ENCODE results near the gene PAFAH1B1.
"Not testable (repeated sequence)": the region's sequence is repeated elsewhere in the genome, so short reads cannot be mapped to it uniquely, and the experiment has no call there.

Gene PAFAH1B1

DNA sequence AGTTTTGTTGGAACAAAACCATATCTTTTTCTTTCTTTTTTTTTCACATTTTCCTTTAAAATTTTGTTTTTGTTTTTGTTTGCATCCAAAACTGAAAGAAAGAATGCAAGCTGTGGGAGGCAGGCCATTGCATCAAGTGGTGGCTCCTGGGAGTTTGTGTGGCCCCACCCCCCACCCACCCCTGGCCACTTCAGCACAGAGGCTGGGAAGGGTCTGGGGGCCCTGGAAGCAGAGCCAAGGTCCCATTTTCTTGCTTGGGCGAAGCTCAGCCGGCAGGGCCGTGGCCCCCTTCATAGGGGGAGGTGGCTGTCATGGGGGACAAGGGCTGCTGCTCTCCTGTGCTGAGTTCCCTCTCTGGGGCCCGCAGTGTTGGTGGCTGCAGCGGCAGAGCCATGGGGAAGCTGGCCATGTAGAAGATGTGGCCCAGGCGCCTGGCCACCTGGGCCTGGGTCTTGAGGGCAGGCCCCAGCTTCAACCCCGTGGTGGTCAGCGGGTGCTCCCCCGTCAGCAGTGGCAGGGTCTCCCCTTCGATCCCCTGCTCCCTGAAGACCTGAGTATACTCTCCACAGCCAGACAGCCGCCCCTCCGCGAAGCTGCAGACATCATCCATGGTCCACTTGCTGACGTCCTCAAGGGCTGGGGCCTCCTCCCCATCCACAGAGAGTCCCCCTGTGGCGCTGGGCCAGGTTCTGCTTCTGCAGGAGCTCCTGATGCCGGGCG, 19.8 kb downstream of the PAFAH1B1 start:
- Histone ChIP-seq H3K27me3 (ENCODE audit: insufficient read depth, poor library complexity, severe bottlenecking) (no peaks in the 10 kb centered on the region), H3K4me3 (replicated peaks; ENCODE audit: insufficient read depth, low read length) (no peak overlapping the region), H3K27ac (replicated peaks) (no peak overlapping the region)
- TF ChIP-seq GABPA (IDR thresholded peaks at IDR 0.05; ENCODE audit: low read depth) (no peak), POLR2AphosphoS5 (IDR thresholded peaks at IDR 0.05; ENCODE audit: low read depth) (no peak), SPI1 (IDR thresholded peaks at IDR 0.05; ENCODE audit: borderline replicate concordance, low read depth) (no peak)
- TF ChIP-seq, protein P1, sequence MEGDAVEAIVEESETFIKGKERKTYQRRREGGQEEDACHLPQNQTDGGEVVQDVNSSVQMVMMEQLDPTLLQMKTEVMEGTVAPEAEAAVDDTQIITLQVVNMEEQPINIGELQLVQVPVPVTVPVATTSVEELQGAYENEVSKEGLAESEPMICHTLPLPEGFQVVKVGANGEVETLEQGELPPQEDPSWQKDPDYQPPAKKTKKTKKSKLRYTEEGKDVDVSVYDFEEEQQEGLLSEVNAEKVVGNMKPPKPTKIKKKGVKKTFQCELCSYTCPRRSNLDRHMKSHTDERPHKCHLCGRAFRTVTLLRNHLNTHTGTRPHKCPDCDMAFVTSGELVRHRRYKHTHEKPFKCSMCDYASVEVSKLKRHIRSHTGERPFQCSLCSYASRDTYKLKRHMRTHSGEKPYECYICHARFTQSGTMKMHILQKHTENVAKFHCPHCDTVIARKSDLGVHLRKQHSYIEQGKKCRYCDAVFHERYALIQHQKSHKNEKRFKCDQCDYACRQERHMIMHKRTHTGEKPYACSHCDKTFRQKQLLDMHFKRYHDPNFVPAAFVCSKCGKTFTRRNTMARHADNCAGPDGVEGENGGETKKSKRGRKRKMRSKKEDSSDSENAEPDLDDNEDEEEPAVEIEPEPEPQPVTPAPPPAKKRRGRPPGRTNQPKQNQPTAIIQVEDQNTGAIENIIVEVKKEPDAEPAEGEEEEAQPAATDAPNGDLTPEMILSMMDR (IDR thresholded peaks at IDR 0.05; ENCODE audit: insufficient read depth, low read length): no peak
- TF ChIP-seq, protein P2, sequence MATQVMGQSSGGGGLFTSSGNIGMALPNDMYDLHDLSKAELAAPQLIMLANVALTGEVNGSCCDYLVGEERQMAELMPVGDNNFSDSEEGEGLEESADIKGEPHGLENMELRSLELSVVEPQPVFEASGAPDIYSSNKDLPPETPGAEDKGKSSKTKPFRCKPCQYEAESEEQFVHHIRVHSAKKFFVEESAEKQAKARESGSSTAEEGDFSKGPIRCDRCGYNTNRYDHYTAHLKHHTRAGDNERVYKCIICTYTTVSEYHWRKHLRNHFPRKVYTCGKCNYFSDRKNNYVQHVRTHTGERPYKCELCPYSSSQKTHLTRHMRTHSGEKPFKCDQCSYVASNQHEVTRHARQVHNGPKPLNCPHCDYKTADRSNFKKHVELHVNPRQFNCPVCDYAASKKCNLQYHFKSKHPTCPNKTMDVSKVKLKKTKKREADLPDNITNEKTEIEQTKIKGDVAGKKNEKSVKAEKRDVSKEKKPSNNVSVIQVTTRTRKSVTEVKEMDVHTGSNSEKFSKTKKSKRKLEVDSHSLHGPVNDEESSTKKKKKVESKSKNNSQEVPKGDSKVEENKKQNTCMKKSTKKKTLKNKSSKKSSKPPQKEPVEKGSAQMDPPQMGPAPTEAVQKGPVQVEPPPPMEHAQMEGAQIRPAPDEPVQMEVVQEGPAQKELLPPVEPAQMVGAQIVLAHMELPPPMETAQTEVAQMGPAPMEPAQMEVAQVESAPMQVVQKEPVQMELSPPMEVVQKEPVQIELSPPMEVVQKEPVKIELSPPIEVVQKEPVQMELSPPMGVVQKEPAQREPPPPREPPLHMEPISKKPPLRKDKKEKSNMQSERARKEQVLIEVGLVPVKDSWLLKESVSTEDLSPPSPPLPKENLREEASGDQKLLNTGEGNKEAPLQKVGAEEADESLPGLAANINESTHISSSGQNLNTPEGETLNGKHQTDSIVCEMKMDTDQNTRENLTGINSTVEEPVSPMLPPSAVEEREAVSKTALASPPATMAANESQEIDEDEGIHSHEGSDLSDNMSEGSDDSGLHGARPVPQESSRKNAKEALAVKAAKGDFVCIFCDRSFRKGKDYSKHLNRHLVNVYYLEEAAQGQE (IDR thresholded peaks at IDR 0.05; ENCODE audit: insufficient replicate concordance, low read depth): no peak
- no peak for DNase-seq (ENCODE audit: low read depth in 1 of 2, low spot score in 1 of 2)

DNA sequence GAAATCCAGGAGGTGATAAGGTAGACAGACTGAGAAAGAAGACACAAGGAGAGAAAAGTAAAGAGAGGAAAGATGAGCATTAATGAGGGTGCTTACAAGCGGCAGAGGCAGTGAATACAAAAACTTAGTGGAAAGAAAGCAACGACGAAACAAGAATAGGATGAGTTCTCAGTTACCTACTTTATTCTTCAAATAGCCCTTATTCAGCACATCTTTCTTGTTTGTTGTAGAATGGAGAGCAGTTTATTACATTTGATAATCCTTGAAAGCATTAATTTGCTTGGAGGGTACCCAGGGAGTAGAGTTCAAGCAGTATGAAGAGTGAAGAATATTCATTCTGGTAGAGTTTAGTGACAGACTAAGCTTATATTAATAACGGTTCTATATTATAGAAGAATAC, 22.4 kb downstream of the PAFAH1B1 start:
- Histone ChIP-seq H3K27ac (replicated peaks) (no peak overlapping the region), H3K27me3 (ENCODE audit: insufficient read depth, poor library complexity, severe bottlenecking) (no peaks in the 10 kb centered on the region), H3K4me3 (replicated peaks; ENCODE audit: insufficient read depth, low read length) (no peak overlapping the region)
- TF ChIP-seq, protein P1 (IDR thresholded peaks at IDR 0.05; ENCODE audit: insufficient read depth, low read length): no peak
- TF ChIP-seq GABPA (IDR thresholded peaks at IDR 0.05; ENCODE audit: low read depth) (no peak), SPI1 (IDR thresholded peaks at IDR 0.05; ENCODE audit: borderline replicate concordance, low read depth) (no peak), POLR2AphosphoS5 (IDR thresholded peaks at IDR 0.05; ENCODE audit: low read depth) (no peak)
- TF ChIP-seq, protein P2 (IDR thresholded peaks at IDR 0.05; ENCODE audit: insufficient replicate concordance, low read depth): no peak
- no peak for DNase-seq (ENCODE audit: low read depth in 1 of 2, low spot score in 1 of 2)

DNA sequence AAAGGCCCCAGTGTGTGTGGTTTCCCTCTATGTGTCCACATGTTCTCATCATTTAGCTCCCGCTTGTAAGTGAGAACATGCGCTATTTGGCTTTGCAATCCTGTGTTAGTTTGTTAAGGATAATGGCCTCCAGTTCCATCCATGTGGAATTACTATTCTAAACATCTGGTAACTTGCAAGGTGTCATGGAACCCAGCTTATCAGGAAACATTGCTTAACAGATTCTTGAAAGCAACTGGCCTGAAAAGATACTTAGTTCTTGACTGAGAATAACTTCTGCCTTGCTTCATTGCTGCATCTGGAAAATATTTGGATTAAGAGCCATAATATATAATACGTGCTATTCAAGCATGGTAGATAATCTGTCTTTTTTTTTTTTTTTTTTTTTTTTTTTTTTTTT, 27.8 kb downstream of the PAFAH1B1 start:
- Histone ChIP-seq H3K4me3 (replicated peaks; ENCODE audit: insufficient read depth, low read length) (no peak overlapping the region), H3K27me3 (ENCODE audit: insufficient read depth, poor library complexity, severe bottlenecking) (no peaks in the 10 kb centered on the region), H3K27ac (replicated peaks) (no peak overlapping the region)
- TF ChIP-seq, protein P1 (IDR thresholded peaks at IDR 0.05; ENCODE audit: insufficient read depth, low read length): no peak
- no peak for DNase-seq (ENCODE audit: low read depth in 1 of 2, low spot score in 1 of 2)

DNA sequence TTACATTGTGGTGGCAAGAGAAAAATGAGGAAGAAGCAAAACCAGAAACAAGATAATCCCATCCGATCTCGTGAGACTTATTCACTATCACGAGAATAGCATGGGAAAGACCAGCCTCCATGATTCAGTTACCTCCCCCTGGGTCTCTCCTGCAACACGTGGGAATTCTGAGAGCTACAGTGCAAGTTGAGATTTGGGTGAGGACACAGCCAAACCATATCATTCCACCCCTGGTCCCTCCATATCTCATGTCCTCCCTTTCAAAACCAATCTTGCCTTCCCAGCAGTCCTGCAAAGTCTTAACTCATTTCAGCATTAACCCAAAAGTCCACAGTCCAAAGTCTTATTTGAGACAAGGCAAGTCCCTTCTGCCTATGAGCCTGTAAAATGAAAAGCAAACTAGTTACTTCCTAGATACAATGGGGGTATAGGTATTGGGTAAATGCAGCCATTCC, 28.5 kb downstream of the PAFAH1B1 start:
- H3K4me3 ChIP-seq (replicated peaks; ENCODE audit: insufficient read depth, low read length); H3K27me3 ChIP-seq (ENCODE audit: insufficient read depth, poor library complexity, severe bottlenecking); H3K27ac ChIP-seq (replicated peaks): not testable (repeated sequence)
- peak in 1 of 2 experiments; percentile 1 for DNase-seq (ENCODE audit: low read depth in 1 of 2, low spot score in 1 of 2)

DNA sequence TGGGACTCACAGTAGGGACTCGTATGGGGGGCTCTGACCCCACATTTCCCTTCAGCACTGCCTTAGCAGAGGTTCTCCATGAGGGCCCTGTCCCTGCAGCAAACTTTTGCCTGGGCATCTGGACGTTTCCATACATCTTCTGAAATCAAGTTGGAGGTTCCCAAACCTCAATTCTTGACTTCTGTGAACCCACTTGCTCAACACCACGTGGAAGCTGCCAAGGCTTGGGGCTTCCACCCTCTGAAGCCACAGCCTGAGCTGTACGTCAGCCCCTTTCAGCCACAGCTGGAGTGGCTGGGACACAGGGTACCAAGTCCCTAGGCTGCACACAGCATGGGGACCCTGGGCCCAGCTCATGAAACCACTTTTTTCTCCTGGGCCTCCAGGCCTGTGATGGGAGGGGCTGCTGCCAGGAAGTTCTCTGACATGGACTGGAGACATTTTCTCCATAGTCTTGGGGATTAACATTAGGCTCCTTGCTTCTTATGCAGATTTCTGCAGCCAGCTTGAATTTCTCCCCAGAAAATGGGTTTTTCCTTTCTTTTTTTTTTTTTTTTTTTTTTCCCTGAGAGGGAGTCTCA, 29.4 kb downstream of the PAFAH1B1 start:
- H3K4me3 ChIP-seq (replicated peaks; ENCODE audit: insufficient read depth, low read length); H3K27ac ChIP-seq (replicated peaks); H3K27me3 ChIP-seq (ENCODE audit: insufficient read depth, poor library complexity, severe bottlenecking): not testable (repeated sequence)
- peak in 1 of 2 experiments; percentile 23 for DNase-seq (ENCODE audit: low read depth in 1 of 2, low spot score in 1 of 2)
